Stimulated activated CD8-positive, alpha-beta memory T cell treated with anti-CD3 and anti-CD28 coated beads, Interleukin-15, amount 100 ng/mL, for 24 hours (primary cell): ENCODE measurements around the gene RNPEP.
A peak's percentile ranks its signal among the peaks of the same experiment; 100 is the strongest.
"Not testable (repeated sequence)": the region's sequence is repeated elsewhere in the genome, so short reads cannot be mapped to it uniquely, and the experiment has no call there.

Experiments
- DNase-seq: peaks from one replicate; pipeline ENCODE4 v3.0.0-alpha.2; 2020; ENCODE audit warnings: low read depth

Gene RNPEP

GRCh38 chr1:201962382-201962781, 20.1 kb upstream of the RNPEP start:
- DNase-seq = not testable (repeated sequence)

GRCh38 chr1:201964261-201964660, 18.2 kb upstream of the RNPEP start:
- DNase-seq = no peak

GRCh38 chr1:201966171-201966570, 16.3 kb upstream of the RNPEP start:
- DNase-seq = no peak

GRCh38 chr1:201968202-201968925, 14.1 kb upstream of the RNPEP start:
- DNase-seq = no peak

GRCh38 chr1:201970334-201971159, 11.9 kb upstream of the RNPEP start:
- no peak for DNase-seq

GRCh38 chr1:201982082-201982622, 296 bp upstream of the RNPEP start:
- peak; percentile 49 for DNase-seq

GRCh38 chr1:201983380-201983805, 945 bp downstream of the RNPEP start:
- no peak for DNase-seq

- DNase-seq = no peak
Measured at GRCh38 chr1:201984446-201984845, 2.0 kb downstream of the RNPEP start.

- no peak for DNase-seq
Measured at GRCh38 chr1:201985355-201985754, 2.9 kb downstream of the RNPEP start.

- DNase-seq = no peak
Measured at GRCh38 chr1:201988601-201989000, 6.2 kb downstream of the RNPEP start.

- DNase-seq = no peak
Measured at GRCh38 chr1:201989354-201990128, 7.1 kb downstream of the RNPEP start.

GRCh38 chr1:201990427-201990826, 8.0 kb downstream of the RNPEP start:
- DNase-seq = no peak

GRCh38 chr1:201999625-202000238, 17.3 kb downstream of the RNPEP start:
- no peak for DNase-seq

- no peak for DNase-seq
Measured at GRCh38 chr1:202002507-202002906, 20.1 kb downstream of the RNPEP start.

GRCh38 chr1:202004711-202005110, 22.3 kb downstream of the RNPEP start:
- DNase-seq = no peak

GRCh38 chr1:202005958-202006357, 23.5 kb downstream of the RNPEP start:
- DNase-seq = no peak

GRCh38 chr1:202007304-202007703, 24.9 kb downstream of the RNPEP start:
- DNase-seq = no peak

GRCh38 chr1:202007805-202008489, 25.5 kb downstream of the RNPEP start:
- DNase-seq = no peak

GRCh38 chr1:202009326-202010179, 27.1 kb downstream of the RNPEP start:
- DNase-seq = peak; percentile 13
